Stimulated activated CD4-positive, alpha-beta T cell treated with anti-CD3 and anti-CD28 coated beads, TNF-alpha, amount 100 ng/mL, for 1 hour (primary cell): ENCODE results near the gene FLRT2.

Source experiments
- DNase-seq, 3 donors: peaks; one replicate each; pipeline ENCODE4 v3.0.0-alpha.2; 2020; ENCODE audit warnings: low read depth in 3 of 3, low spot score in 1 of 3

The FLRT2 gene

DNA sequence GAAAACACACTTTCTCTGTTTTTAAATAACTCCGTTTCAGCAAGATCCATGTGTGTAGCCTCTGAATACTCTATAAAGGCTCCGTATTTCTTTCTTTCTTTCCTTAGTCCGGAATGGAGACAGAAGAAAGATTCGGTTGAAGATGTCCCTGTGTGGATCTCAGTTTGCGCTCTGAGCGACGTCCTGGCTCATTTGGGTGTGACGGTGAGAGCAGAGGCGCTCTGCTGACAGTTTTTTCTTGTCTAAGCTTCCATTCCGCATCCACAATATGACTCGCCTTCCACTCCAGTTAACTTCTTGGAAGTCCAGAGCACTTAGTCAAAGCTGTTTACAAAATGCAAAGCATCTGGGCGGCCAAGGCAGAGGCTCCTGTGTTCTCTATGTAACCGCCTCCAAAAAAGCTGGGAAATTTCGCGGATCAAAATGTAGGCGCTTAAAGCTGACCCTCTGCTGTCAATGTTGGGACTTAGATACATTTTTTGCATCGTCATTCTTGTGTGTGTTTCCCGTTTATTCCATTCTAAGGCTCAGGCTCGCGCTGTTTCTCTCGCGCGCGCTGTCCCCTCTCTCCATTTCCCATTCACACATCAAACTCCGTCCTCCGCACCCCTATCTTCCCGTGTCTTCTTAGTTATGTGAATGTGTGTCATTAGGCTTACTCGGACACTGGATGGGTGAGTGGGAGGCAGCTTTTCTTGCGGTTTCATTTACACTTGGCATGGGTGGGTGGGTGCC is 880 bp upstream of the FLRT2 start:
- no peak for DNase-seq

DNA sequence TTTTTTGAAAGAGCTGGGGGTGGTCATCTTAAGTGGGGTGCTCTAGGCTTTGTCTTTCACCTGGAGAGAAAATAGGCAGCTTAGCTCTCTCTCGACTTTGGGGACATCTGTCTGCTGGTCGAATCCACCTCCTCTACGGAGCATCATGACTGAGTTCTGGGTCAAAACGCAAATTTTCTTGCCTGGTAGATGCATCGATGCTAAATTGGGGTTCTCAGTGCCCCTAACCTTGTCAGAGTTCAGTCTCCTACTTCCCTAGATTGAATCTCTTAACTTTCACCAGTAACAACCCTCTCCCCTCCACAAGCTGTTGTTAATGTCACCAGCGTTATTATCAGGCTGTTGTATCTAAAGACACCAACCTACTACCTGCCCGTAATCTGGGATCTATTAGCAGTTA is 682 bp downstream of the FLRT2 start:
- DNase-seq = no peak

DNA sequence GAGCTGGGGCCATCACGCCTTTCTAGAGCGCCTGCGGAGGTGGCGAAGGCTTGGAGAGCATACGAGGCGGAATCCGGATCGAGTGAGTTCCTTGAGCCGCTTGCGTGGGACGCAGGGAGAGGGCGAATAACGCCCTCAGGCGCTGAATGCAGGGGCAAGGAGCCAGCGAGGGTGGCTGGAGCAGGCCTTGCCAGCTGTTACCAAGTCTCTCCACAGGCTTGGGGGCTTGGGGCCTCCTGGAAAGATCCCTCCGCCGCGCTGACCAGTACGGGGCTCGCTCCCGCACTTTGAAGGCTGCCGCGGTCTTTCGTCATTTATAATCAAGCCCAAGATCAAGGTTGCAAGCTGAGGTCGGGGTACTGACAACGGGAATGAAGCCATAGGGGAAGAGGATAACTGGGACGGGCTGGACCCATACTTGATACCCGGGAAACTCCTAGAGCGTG is 1.2 kb downstream of the FLRT2 start:
- DNase-seq = no peak

DNA sequence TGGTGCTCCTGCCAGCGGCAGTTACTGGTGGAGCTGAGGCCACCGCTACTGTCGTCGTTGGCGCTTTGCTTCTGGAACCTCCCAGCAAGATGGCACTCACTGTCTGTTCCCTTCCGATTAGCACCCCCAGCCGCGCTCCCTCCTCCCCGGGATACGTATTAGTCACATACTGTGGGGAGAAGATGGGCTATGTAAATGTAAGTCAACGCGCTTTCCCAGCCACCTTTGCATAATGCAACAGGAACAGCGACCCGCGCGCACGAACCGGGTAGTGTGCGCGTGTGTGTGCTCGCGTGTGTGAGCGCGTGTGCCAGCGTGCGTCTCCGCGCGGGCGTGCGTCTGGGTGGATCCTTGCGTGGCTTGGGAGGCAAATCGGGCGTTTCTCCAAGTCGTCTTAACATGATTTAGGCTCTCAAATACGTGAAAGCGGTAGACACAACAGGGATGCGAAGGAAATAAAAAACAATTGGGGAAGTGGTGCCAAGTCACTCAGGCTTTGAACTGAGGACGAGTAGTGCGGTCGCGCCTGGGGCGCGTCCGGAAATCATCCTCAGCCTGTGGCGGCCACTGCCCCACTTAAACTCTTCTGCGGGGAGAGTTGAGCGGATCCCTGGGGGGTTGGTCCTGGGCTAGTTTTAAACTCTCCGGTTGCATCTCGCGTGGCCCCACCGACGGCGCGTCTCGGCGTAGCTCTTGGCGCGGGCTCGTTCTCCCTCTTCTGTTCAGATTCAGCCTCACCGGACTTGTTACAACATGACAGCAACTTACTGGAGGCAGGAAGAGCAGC is 1.8 kb downstream of the FLRT2 start:
- no peak for DNase-seq

DNA sequence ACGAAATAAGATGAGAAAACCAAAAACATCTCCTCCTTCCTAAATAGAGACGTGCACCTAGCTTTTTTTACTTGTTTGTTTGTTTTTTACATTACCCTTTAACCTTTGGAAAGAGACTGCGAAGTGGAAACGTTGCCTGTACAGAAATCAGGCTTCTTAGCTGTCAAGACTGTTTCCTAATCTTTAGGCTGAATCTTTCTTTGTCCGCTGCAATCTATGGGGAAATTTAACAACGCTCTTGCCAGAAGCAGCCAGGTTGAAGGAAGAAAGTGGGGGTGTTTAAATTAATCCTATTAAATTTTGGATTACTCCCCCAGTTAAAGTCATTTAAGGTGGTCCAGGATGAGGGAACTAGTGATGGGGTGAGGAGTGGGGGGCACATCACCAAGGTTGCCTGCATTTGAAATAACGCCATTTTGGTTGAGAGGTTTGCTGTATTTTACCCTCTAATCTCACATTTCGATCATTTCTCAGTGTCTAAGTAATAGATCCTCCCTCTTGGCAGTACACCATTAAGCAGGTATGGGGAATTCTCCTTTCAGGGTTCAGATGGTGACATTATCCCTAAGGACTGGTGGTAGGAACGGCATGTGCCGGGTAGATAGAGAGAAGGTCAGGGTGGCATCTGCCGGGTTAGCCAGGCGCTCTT is 2.6 kb downstream of the FLRT2 start:
- DNase-seq = no peak

DNA sequence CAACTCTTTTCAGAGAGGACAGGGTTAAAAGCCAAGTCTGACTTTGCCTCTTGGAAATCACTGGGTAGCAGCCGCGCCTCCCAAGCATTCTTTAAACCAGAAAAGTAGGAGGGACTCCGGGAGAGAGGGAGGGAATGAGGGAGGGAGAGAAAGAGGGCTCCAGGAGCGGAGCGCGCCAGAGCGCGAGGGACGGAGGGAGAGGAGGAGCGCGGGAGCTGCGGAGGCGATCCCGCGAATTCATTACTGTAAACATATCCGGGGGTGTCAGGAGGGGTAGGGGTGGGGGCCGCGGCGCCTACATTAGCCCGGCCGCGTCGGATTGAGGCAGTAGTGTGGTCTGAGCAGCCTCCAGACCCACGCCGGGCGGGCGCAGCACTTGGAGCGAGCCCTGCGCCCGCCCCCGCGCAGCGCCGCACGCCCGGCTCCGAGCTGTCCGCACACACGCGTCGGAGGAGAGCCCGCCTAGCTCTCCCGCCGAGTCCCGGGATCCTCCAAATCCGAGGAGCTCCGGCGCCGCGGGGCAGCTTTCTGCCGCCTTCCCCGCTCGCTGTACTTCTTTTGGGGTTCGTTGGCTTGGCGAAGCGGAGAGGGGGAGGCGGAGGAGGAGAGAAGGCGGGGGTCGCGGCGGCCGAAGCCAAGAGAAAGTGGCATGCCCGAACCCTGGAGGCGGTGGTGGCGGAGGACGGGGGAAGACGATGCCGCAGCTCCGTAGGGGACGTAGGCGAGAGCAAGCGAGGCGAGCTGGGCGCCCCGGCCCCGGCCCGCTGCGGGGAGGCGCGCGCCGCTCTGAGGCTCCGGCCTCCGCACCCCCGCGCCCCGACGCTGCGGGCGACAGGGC is 3.3 kb downstream of the FLRT2 start:
- DNase-seq = no peak

DNA sequence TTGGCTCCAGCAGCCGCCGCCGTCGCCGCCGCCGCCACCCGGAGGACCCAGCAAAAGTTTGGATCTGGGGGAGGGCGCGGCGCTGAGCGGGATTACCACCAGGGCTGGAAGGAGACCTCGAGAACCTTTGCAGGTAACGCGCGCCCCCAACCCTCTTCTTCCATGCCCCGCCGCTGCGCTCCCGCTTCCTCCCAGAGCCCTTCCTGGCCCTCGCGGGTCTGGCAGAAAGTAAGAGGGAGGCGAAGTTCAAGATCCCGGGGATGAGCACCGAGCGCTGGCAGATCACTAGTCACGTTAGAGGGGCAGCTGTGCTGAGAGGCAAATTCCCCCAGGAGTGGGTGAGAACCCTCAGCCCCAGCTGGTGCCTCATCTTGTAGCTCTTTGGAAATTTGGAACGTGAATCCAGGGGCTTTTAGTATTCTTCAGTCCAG is 3.9 kb downstream of the FLRT2 start:
- DNase-seq = no peak

DNA sequence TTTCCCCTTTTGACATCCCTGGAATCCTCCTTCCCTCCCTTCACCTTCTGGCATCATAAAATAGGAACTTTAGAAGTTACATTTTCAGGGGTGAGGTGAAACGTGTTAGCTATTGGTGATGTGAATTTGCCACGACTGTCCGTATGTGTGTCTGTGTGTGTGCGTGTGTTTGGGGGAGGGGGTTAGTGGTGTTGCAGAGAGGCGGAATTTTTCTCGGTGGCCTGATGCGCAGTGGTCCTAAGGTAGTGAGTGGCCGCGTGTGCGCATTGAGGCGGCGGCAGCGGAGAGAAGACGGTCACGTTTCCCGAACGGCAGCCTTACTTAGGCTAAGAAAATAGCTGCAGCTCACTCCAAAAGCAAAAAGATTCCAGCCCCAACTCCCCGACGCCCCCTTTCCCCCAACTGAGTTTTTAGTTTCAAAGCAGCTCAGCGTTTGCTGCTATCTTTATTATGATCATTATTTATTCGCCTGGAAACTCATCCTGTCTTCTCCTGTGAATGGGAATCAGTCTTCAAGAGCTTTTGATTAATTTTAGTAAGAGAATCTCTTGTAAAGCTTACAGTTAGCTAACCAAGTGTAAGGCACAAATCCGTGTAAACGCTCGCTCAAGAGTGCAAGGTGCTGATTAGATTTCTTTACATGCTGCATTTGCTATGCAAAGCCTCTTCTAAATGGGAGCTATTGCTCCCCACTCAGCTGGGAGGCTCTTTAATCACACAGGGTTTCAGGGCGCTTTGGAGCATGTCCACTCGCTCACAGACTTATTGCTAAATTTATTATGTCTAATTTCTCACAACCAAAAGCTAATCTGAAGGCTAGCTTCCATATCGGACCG is 4.7 kb downstream of the FLRT2 start:
- no peak for DNase-seq

DNA sequence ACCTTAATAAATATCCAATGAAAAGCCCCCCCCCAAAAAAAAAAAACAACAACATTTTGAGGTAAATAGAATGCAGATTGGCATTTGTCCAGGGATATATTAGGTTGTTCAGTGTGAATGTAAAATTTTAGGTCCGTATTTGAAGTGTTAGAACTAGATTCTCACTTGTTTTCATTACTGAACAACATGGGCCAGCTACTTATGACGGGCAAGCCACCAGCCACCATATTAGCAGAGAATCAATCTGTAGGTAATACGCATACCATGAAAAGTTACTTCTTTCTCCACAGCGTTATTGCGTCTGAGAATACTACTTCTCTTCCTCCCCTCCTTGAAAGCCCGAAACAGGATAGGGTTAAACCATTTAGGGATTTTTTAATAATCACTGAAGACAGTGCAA is 5.4 kb downstream of the FLRT2 start:
- DNase-seq = no peak

DNA sequence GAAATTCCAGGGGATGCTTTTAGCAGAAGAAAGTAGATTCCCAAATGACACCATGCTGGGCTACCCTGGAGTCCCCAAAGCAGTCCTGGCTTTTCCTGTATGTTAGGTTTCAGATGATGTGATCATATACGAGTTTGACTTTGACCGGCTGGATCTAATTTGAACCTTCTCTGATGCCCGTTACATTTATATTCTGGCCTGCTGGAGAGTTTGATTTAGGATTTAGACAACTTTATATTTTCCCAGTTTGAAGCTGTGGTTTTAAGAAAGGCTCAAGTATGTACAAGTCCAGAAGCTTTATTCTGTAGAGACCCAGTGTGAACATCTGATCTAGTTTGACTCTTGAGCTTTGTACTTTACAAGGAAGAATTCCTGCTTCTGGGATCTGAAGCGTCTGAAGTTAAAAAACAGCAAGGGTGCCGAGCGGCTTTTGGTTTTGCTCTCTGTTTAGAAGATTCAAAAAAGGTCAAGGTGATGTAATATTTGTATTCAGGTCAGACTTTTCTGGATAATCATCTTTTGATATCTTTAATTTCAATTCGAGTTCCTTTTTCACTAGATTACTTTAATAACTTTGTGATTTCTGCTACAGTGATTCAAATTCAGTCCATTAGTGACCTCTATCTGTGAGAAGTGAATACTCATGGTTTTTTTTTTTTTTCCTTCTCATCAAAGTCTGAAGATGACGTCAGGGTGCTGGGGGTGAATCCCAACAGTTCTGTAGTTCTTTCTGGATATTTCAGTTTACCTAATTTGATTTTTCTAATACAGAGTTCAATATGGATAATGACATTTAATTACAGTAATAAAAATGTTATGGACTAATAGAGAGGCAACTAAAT is 6.3 kb downstream of the FLRT2 start:
- no peak for DNase-seq

DNA sequence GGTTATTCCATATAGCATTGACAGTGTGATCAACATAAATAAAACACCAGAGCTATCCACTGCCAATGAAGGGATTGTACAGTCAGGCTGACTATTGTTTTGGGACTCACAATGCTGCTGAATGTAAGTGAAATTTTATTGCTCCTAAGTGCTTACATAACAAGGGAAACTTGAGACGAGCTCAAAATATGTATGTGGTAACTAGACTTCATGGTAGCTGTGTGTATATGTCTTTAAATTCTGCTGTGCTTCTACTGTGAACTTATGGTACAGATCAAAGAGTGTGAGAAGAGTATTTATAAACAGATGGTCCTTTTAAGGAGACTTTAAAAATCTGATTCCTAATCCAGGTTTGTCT is 6.9 kb downstream of the FLRT2 start:
- DNase-seq = no peak

DNA sequence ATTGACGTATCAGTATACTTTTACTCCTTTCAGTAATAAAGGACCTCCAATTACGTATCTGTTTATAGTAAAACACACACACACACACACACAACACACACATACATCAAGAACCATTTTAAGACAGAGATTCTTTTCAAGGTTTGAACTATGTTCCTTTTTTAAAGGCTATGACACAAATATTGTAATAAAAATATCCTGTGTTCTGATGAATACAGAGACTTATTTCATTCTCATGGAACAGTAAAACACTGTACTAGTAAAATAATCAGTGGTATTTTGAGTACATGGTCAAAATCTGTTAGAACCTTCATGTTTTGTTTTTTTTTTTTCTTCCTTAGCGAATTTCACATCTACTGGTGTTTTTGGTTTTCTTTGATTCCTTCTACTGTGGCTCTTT is 7.6 kb downstream of the FLRT2 start:
- DNase-seq = no peak

DNA sequence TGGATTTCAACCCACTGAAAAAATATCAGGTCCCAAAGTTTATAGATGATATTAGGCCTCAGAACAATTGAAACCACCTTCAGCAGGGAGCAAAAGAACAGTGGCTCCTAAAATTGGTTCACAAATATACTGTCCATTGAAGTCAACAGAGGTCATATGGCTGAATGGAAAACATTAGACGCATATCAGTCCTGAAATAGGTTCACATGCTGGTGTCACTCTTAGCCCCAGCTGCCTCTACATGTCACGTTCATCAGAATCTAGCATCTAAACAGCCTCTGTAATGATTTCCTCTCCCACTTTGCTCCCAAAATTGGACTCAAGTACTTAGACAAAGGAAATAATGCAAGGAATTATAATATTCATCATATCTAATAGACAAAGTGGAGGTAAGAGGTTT is 8.7 kb downstream of the FLRT2 start:
- DNase-seq = no peak

DNA sequence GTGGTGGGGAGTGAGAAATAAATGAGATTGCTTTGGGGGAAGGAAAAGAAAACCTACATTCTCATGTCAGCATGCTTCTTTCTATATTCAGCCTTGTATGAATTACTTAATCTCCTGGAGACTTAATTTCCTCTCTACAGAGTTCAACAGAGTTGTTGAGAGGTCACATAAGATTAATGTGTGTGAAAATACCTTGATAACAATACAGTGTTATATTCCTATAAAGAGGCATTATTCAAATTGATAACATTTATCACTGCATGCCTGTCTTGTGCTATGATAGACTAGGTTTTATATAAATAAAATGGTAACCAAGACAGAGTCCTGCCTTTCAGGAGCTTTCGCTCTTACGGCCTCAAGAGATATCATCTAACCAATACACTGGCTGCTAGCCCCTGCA is 9.6 kb downstream of the FLRT2 start:
- DNase-seq = no peak

DNA sequence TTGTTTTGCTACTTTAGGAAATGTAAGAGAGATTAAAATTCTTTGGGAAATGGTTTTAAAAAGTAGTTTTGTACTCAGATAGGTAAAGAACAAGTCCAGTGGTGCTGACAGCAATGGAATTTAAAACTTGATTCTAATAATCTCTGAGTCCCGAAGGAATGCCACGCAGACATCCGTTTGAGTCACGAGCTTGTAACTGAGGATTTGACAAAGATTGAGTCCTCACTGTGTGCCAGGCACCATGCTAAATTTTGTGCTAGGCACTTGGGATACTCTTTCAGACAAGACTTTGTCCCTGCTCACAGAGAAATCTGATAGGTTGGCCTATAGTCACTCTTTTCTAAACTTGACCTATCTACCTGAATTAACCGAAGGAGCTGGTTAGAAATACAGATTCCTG is 12.7 kb downstream of the FLRT2 start:
- no peak for DNase-seq

DNA sequence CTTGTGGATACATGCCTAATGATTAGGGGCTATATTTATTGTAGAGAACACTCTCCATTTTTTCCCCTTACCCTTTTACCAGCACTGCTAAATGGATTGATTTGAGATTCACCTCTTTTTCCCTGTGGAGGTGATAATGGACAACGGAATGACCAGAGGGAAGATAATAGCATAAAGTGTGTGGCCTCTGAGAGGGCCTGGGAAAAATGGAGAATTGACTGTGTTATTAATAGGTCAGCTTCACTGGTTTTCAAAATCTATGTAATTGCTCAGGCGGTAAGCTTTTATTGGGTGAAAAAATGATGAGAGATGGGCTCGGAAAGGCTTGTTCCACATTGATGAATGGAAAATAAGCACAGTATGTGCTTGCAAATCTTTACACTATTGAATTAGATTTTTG is 15.8 kb downstream of the FLRT2 start:
- DNase-seq = no peak

DNA sequence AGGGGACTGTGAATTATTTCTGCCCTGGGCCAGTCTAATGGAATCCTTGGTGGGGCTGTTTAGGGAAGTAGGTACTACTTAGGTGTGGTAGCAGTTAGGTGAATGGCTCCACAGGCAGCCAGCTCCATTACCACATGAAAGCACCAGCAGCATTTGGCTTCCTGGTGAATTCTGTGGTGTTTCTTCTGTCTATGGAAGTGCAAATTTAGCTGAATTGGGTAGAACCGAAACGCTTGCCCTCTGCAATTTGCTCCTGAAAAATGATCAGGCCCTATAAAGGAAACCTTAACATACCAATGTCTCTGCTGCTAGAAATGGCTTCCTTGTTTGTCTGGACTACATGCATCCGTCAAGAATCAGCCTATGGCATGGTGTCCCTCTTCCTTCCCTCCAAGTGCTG is 16.4 kb downstream of the FLRT2 start:
- no peak for DNase-seq

DNA sequence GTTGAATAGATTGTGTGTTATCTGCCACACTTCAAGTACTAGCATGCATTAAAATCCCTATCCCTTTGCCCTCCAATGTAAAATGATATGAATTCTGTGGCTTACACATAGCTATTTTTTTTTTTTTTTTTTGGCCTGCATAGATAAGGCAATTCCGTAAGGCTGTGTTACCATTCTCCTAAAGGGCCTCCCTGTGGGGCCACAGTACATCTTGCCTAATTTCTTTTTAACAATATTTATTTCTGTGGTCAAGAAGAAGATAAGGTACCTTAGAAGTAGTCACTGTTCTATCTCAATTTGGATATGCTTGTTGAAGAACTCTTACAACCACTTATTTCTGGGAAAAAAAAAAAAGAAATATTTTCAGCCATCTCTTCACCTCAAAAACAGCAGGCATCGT is 19.8 kb downstream of the FLRT2 start:
- DNase-seq = no peak

DNA sequence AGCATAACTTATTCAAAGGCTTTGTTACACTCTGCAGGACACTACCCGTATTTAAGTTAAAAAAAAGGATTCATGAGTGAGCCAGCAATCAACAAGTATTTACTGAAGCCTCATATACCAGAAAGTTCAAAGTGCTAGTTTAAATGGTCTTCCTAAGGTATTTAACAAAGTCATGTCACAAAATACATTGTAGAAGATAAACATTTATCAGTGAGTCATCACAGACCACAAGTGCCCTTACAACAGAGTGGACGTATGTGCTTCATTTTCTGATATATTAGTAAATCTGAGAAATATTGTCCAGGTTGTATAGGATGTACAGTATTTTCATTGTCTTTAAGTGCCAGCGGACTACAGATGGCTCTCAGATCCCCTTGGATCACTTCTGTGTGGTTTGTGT is 24.2 kb downstream of the FLRT2 start:
- DNase-seq = no peak

DNA sequence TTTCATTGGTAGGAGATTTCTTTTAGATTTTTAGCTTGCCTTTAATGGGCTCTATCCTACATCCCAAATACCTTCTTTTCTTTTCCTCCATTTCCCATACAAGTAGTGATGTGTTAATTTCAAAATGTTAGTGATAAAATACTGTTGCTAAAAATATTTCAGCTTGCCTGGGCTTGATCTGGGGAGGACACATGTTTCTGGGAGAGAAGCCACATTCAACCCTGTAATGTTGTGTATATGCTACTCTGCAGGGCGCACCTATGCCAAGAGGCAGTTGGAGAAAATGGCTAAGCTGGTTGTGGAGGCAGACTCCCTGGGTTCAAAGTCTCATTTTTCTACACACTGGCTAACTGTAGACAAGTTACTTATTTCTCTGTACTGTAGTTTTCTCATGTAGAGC is 26.3 kb downstream of the FLRT2 start:
- no peak for DNase-seq
